ENCODE measurements around the gene PDGFB. TPM values are rescaled to one million over a fixed set of nuclear protein-coding genes. Genes with fewer than 3 reads are reported as not detected.

PDGFB gene
- total and polyA plus RNA-seq, 9 of the 15 experiments (the other 6 are each of a cell fraction or from before 2014, with no cell fraction given) = 0.07 to 4.0 (median 0.48) TPM; not detected in 1

GRCh38 chr22:39233710-39234471 lies 10.9 kb downstream of the PDGFB start (continued):
- TF ChIP-seq ZNF407 (IDR thresholded peaks at IDR 0.05; ENCODE audit: low read depth) (no peak), CEBPB (tag; IDR thresholded peaks at IDR 0.05) (no peak), ZFP30 (CRISPR knock-in tag; IDR thresholded peaks at IDR 0.05; ENCODE audit: borderline replicate concordance) (no peak)

Measured in K562 (cell line).